ENCODE measurements around the gene CCDC185.

DNA sequence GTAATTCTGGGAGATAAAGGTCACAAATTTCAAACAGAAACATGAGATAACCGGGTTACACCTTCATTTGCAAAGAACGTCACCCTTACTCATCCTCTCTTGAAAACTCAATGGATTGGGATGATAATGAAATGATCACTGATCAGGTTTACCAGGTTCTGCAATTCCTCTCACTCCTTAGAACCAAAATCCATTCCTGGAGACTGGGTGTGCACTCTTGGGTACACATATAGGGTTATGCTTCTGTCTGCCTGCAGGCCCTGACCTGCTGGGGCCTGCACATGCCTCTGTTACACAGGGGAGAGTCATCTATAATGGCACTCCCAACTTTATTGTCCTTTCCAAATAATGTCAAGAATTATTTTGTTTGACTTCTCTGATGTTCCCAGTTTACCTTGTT, 37.5 kb upstream of the CCDC185 start:
- no peak for TF ChIP-seq POLR2AphosphoS5 (IDR thresholded peaks at IDR 0.05; ENCODE audit: low read depth, low read length)
- TF ChIP-seq POLR2A (IDR thresholded peaks at IDR 0.05; ENCODE audit: low read depth, low read length), result no peak
